Activated CD4-positive, CD25-positive, alpha-beta regulatory T cell (primary cell): Measurements from ENCODE around the gene SRP19.
"Not testable (repeated sequence)": the region's sequence is repeated elsewhere in the genome, so short reads cannot be mapped to it uniquely, and the experiment has no call there.

Experiments
- DNase-seq, 4 experiments: peaks; one replicate each; lab custom pipeline; 2025; lab: John Stamatoyannopoulos, UW

The SRP19 gene

DNA sequence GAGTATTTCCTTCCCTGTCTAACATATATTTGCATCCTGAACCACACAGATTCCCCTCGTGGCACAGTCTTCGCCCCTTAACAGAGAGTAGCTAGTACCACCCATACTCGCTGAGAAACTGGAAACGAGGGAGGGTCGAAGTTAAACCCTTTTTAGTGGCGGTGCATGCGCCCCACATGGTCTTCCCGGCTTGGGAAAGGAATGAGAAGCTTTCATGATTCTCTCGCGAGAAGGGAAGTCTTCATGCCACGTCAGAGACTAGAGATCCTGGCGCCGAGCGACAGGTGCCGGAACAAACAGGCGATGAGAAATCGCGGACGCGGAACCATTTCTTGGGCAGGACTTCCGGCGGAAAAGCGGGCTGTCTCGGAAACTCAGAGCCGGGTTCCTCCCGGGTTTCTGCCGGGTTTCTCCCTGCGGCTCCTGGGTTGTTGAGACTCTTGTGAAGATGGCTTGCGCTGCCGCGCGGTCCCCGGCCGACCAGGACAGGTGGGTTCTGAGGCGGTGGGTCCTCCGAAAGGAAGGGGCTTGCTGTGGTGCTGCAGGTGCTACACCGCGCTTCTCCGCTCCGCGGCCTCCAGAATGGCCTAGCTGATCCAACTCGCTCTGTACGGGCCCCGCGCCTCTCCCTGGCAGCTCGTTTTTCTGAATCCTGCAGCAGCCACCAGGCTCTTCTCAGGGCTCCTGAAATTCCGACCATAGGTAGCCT is at the start of gene SRP19:
Gene SRP19 (plus strand): TSS at position 359 of the 709 bp plus-strand sequence. CDS start 90 bp downstream, at position 449.
- peak; percentile 76 to 85 (median 80) for DNase-seq

DNA sequence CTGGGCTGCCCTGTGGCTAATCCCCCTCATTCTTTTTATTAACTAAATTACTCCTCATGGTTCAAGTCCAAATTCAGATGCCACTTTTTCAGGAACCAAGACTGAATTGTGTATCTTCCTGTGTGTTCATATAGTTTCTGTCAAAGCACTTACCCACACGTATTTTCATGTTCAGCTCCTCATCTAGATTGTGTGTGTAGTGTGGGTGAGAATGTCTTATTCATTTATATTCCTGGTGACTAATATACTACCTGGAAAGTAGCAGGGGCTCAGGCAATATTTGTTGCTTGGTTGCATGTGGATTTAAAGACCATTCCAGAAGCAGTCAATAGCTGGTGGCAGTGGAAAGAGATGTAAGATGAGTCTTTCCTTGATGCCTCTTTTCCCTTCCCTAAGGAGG is 48.5 kb upstream of the SRP19 start:
- DNase-seq: no peak

- DNase-seq: no peak
Measured at GRCh38 chr5:112820246-112820645, 40.8 kb upstream of the SRP19 start.

GRCh38 chr5:112822456-112822855 is 38.6 kb upstream of the SRP19 start:
- DNase-seq: no peak

GRCh38 chr5:112823181-112823580 is 37.9 kb upstream of the SRP19 start:
- no peak for DNase-seq

DNA sequence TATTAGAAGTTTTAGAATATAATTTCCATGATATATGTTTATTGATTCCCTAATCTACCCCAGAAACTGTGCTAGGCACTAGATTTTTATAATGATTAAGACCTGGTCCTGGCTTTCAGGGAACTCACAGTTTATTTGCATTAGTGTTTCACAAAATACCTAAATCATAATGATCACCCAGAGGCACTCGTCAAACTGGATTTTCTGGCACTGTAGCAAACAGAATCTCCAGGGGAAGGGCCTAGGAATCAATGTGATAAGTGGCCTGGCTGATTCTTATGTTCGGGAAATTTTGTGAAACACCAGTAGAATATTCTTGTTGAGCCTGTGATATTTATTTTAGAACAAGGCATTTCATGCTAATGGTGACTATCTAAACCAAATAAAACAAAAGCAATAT is 37.4 kb upstream of the SRP19 start:
- DNase-seq: no peak

DNA sequence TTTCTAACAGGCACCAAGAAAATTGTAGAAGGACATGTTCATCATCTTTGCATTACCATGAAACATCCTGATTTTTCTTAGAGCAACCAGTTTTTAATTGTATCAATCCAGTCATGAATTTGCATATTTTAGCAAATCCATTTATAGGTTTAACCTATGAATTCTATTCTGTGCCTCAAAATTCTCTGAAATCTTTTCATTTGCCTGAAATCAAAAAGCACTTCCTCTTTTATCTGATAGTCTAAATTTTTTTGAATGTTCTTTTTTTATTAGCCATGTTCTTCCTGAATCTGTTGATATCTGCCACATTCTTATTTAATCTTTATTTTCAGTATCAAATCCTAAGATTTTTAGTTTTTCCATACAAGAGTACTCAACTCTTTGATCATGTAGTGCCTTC is 36.9 kb upstream of the SRP19 start:
- no peak for DNase-seq

DNA sequence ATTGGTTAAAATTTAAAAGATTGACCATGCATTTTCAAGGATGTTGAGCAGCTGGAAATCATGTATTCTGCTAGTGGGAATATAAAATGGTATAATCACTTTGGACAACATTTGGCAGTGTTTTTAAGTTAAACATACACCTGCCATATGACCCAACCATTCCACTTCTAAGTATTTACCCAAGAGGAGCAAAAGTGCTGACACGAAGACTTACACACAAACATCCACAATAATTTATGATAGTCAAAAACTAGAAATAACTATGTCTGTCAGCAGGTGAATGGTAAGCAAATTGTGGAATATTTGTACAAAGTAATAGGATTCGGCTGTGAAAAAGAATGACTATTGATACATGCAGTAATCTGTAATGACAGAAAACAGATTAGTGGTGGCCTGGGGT is 30.7 kb upstream of the SRP19 start:
- DNase-seq: no peak

- no peak for DNase-seq
Measured at GRCh38 chr5:112833971-112834370, 27.1 kb upstream of the SRP19 start.

GRCh38 chr5:112844489-112844888 is 16.6 kb upstream of the SRP19 start:
- DNase-seq: no peak

DNA sequence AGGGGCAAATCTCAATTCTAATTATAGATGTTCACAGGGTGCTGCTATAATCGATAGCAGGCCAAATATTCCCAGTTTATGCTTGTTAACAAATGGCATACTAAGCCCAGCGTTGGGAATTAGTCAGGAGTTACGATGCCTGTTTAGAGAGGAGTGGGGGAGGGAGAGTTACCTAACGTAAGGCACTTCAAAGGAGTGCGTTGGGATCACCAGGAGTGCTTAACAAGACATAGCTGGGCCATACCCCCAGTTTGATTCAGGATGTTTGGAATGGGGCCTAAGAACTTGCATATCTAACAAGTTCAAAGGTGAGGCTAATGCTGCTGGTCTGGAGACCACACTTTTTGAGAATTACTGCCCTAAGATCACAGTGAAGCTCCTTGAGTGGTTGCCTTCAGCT is 14.5 kb upstream of the SRP19 start:
- no peak for DNase-seq

- no peak for DNase-seq
Measured at GRCh38 chr5:112847306-112847705, 13.8 kb upstream of the SRP19 start.

GRCh38 chr5:112848116-112848811 is 12.8 kb upstream of the SRP19 start:
- DNase-seq: no peak

DNA sequence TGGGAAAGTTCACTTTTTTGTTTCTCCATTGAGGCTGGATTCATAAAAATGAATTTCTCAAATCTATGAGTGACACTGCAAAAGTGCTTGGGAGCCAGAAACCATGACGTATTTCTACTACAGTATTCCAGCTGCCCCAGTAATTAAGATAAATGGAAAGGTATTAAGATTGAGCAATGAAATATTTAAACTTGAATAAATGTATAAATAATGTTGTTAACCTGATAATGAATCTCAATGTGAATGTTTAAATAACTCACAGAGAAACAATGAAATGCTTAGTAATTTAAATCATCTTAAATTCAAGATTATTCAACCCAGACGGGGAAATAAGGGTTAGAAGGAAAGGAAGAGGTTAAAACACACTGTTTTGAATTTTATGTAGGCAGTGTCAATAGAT is 11.2 kb upstream of the SRP19 start:
- DNase-seq: no peak

DNA sequence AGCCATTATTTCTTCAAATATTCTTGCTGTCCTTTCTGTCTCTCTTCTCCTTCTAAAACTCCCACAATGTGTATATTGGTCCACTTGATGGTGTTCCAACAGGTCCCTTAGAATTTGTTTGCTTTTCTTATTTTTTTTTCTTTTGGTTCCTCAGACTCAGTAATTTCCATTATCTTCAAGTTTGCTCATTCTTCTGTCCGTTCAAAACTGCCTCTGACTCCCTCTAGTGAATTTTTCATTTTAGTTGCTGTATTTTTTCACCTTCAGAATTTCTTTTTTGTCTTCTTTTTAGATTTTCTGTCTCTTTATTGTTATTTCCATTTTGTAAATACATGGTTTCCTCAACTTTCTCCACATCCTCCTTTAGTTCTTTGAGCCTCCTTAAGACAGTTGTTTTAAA is 6.4 kb upstream of the SRP19 start:
- no peak for DNase-seq

DNA sequence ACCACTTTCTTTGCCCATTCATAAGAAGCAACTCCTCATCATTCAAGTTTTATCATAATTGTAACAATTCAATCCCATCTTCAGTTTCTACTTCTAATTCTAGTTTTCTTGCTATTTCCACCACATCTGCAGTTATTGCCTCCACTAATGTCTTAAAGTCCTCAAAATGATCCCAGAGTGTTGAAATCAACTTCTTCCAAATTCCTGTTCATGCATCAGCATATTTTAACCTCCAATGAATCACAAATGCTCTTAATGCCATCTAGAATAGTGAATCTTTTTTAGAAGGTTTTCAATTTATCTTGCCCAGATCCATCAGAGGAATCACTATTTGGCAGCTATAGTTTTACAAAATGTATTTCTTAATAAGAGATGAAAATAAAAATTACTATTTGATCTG is 3.2 kb upstream of the SRP19 start:
- DNase-seq: no peak

GRCh38 chr5:112860571-112860928 is 537 bp upstream of the SRP19 start:
- not testable (repeated sequence) for DNase-seq

GRCh38 chr5:112861638-112861985 is 525 bp downstream of the SRP19 start:
- no peak for DNase-seq

DNA sequence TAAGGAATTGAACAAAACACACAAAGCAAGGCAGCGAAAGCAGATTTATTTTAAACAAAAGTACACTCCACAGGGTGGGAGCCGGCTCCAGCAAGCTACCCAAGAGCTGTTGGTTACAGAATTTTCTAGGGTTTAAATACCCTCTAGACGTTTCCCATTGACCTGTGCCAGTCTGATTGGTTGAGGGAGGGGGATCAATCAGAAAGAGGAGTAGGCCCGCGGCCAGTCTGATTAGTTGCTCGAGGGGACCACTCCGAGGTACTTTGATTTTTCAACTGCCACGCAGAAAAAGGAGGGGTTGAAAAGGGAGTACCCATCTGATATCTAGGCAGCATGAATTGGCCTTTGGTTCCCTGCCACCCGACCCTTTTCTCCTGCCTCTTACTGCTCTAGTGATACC is 998 bp downstream of the SRP19 start:
- DNase-seq: no peak

GRCh38 chr5:112863549-112863948 is 2.5 kb downstream of the SRP19 start:
- no peak for DNase-seq

DNA sequence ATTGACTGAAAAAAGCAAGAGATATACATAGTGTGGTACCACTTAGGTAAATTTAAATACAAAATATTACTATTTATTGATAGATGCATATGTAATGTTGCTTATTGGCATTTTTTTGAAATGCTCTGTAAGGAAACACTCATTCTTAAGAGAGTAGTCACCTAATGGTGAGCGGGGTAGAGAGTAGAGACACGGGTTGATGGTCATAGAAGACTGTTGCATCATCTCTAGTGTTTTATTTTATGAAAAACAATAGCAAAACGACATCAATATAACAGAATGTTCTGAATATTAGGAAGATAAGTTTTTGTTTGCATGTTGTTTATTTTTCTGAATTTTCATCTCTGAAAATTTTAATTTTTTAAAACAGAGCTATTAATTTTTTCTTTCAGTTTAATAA is 4.0 kb downstream of the SRP19 start:
- DNase-seq: no peak

DNA sequence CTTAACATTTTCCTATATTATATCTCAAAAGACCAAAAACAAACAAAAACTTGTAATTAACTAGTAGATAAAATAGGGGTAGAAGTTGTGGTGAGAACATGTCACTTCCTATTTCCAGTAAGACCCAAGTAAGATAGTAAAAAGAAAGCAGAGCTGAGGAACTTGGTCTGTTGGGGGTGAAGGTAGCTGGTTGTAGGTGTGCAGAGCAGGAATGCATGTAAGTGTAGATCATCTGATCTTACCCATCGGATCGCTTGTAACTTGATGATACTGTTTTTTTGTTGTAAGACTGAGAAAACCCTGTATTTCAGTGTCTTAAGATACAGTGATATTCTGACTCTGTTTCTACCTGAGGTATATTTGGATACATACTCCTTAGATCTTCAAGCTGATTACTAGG is 5.7 kb downstream of the SRP19 start:
- no peak for DNase-seq

DNA sequence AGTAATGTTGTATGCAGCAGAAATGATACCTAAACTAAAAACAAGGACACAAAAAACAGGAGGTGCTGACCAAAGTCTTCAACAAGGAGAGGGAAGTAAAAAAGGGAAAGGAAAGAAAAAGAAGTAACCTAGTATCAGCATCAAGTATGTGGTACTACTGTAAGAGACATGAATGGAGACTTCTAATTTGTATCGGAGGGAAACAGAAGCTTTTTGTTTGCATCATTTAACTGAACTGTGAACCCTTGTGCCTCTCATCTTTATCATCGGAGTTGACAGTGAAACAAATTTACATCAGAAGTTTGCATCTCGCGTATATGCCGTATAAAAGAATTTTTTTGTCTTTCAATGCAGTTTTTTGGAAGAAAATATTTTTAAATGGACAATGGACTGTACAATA is 6.3 kb downstream of the SRP19 start:
- no peak for DNase-seq

DNA sequence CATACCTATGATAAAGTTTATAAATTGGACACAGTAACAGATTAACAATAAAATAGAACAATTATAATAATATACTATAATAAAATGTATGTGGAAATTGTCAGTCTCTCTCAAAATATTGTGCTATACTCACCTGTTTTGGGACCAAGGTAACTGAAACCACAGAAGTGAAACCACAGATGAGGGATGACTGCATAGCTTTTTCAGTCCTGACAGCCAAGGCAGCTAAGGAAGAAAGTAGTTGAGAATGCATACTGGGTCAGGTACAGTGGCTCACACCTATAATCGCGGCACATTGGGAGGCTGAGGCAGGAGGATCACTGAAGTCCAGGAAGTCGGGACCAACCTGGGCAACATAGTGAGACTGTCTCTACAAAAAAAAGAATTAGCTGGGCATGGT is 8.9 kb downstream of the SRP19 start:
- DNase-seq: no peak
